Embryonic facial prominence (tissue), 1 donor: Measurements from ENCODE around the gene RAB6B.

Source experiments
- DNase-seq: peaks from one replicate; pipeline ENCODE4 v3.0.0-alpha.2; 2016; ENCODE audit errors: extremely low spot score

The RAB6B gene

GRCh38 chr3:133930341-133930933 lies 34.8 kb upstream of the RAB6B start:
- DNase-seq = peak; percentile 74

DNA sequence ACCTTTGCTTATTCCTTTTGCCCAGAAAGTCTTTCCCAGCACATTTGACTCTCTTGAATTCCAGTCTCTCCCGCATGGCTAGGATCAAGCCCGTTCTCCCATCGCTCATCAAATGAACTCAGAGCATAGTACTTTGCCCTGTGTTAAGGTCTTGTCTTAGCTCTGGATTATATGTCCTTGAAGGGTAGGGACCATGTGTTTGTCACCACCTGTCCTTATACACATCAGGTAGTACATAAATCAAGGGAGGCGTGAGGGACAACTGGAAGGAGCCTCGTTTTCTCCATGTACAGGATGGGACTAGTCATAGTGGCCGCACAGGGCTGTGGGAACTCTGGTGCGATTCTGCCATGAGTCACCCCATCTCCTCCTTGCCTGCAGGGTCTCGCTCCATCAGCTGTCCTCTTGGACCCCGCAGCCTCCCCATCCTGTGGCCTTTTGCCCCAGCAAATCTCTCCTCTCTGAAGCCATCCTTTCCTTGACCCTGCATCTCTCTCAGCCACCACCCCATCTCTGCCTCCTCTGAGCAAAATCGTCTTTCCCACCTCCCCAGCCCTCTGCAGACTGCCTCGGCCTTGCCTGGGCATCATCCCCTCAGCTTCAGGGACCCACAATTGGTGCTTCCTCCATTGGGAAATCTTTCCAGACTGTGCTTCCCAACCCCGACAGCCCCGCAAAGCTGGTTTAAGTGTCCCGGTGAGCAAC lies 33.4 kb upstream of the RAB6B start:
- DNase-seq = no peak

GRCh38 chr3:133928136-133928893 lies 32.6 kb upstream of the RAB6B start:
- DNase-seq = no peak

GRCh38 chr3:133927540-133928066 lies 31.9 kb upstream of the RAB6B start:
- DNase-seq = no peak

- DNase-seq = no peak
These were observed 31.3 kb upstream of the RAB6B start for GRCh38 chr3:133926736-133927539.

DNA sequence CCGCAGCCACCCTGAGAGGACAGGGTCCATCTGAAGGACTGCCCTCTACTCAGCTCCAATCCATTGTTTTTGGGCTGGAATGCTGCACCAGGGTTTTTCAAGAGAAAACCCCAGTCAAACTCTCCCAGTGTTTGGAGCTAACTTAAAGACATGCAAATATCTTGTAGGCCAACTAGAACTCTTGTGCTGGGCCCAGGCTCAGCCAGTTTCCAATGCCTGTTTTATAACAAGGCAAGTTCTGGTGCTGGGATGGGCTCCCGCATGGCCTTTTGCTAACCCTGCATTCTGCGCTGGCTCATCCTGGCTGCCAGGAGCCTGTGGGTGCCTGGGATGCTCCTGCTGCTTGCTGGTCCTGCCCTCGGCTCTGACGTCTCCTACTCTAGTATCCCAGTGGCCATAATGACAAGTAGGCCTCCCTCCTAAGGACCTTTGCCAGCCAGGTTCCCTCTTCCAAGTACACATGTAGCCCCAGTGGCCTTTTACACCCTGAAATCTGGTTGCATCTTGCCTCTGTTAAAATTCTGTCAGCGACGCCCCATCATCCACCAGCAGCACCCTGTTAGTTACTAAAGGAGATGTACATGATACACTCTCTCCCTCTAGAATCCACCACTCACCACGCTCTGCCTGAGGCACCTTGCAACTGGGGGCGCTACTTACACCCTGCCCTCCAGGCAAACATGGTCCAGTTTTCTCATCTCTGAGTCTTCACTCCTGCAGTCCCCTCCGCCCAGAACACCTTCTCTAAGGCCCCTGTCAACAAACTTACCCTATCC lies 30.5 kb upstream of the RAB6B start:
- DNase-seq = no peak

GRCh38 chr3:133924041-133924440 lies 28.4 kb upstream of the RAB6B start:
- DNase-seq = no peak

- no peak for DNase-seq
These were observed 25.9 kb upstream of the RAB6B start for GRCh38 chr3:133921592-133921991.

DNA sequence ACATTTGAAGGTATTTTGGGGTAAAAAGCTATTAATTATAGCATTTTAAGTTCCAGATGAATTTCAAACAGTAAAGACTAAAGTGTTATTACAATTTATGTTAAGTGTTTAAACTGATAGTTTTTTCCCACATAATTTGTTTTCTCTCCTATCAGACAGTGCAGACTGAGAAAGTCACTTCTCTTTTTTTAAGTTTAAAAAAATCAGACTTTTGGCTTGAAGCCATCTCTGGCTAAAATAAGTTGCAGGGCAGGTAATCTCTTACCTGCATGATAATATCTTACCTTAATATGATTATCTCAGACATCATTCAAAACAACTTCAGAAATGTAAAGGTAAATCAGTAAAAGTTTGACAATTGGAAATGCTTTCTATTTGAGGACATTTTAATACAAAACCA lies 21.5 kb upstream of the RAB6B start:
- DNase-seq = no peak

GRCh38 chr3:133915685-133916658 lies 20.3 kb upstream of the RAB6B start:
- no peak for DNase-seq

- DNase-seq = no peak
These were observed 19.3 kb upstream of the RAB6B start for GRCh38 chr3:133914839-133915600.

GRCh38 chr3:133910422-133910821 lies 14.7 kb upstream of the RAB6B start:
- no peak for DNase-seq

- no peak for DNase-seq
These were observed 9.7 kb upstream of the RAB6B start for GRCh38 chr3:133905376-133905775.

DNA sequence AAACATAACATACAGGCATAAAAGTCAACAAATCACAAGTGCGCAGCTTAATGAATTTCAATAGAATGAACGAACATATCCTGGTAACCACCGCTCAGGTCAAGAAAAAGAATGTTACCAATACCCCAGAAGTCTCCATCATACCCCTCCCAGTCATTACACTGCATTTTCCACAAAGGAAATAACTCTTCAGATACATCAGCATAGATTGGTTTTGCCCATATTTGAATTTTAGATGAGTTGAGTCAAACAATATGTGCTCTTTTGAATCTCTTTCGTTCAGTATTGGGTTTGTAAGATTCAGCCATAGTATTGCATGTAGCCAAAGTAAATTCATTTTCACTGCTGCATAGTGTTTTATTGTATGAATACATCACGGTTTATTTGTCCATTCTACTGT lies 6.2 kb upstream of the RAB6B start:
- DNase-seq = no peak

DNA sequence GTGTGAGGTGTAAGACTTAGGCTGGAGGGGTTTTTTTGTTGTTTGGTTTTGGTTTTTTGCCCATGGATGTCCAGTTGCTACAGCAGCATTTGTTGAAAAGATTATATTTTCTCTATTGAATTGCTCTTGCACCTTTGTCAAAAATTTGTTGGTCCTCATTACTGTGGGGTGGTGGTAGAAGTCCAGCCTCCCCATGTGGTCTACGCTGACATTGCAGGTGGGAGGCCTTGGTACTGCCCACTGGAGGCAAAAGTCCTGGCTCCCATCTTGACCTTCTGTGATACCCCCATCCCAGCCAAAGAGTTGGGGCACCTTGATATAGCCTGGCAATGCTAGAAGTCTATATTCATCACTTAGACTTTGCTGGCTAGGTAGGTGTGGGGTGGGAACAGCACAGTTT lies 5.4 kb upstream of the RAB6B start:
- DNase-seq = no peak

GRCh38 chr3:133899311-133899710 lies 3.6 kb upstream of the RAB6B start:
- no peak for DNase-seq

DNA sequence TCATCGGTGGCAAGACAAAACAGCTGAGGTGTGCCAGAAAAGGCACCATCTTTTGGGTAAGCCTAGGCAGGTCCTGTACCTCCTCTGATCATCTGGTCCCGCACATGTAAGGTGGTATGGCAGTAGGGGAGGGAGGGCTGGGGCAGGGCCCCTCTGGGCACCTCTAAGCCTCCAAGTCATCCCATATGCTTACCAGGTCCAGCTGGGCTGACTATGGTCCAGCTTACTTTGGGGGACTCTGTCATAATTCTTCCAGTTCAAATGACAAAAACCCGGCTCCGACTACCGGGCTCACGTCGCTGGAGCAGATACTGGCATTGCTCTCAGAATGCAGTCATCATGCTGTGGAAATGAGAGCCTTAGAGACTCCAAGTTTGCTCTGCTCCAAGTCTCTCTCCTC lies 1.9 kb upstream of the RAB6B start:
- DNase-seq = no peak

DNA sequence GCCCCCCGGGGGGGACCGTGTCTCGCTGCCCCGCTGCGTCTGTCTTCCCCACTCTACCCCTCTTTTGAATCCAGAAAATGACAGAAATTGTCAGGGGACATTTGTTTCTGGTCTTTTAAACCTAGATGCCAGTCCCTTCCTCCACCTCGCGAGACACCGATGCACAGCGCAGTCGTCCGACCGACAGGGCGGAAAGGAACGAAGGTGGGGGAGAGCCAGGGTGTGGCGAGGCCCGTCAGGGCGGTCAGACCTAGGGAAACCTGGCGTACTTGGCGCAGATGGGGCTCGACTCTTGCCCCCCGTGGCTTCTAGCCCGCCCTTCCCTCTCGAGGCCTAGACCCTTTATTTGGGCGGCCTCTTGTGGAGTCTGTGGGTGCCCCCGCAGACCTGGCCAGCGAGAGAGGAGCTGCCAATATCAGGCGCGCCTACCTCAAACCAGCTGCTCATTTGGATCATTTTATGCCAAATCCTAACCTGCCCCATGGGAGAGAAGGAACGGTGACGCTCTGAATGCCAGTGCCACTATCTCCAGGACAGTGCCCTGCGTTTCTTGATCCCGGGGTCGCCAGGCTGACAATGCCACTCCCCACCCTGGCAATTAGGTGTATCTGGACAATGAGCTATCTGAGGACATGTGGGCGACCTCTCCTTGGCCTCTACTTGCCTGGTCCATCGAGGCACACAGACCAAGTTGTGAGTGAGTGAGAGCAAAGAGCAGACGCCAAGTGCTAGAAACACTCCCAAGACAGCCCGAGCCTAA lies 500 bp upstream of the RAB6B start:
- DNase-seq = no peak
